GM12891 (cell line): Measurements from ENCODE around the gene EXTL1.

Experiments
- PAX5 ChIP-seq: IDR thresholded peaks from 2 replicates; pipeline ENCODE4 v1.6.1; 2011; ENCODE audit warnings: low read length, moderate library complexity, mild to moderate bottlenecking; ENCODE audit not compliant: insufficient read depth, severe bottlenecking
- POLR2A ChIP-seq: IDR thresholded peaks from 2 replicates; pipeline ENCODE4 v1.6.1; 2011; ENCODE audit warnings: low read depth, low read length, control low read depth
- POLR2AphosphoS5 ChIP-seq: IDR thresholded peaks from 2 replicates; pipeline ENCODE4 v1.6.1; 2011; ENCODE audit warnings: low read depth, low read length, control low read depth
- POU2F2 ChIP-seq: IDR thresholded peaks from 2 replicates; pipeline ENCODE4 v1.6.1; 2011; ENCODE audit warnings: low read depth, mild to moderate bottlenecking, control low read depth, low read length, moderate library complexity
- SPI1 ChIP-seq: IDR thresholded peaks from 2 replicates; pipeline ENCODE4 v1.6.1; 2011; ENCODE audit warnings: low read depth, low read length, control low read depth
- TAF1 ChIP-seq: IDR thresholded peaks from 2 replicates; pipeline ENCODE4 v1.6.1; 2011; ENCODE audit warnings: low read depth, low read length, control low read depth

DNA sequence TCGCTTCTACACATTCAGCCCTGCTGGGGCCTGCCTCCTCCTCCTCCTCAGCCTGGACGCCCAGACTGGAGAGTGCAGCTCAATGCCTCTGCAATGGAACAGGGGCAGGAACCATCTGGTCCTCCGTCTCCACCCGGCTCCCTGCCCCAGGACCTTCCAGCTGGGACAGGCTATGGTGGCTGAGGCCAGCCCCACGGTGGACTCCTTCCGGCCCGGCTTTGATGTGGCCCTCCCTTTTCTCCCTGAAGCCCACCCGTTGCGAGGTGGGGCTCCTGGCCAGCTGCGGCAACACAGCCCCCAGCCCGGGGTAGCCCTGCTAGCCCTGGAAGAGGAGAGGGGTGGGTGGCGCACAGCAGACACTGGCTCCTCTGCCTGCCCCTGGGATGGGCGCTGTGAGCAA is 1.4 kb downstream of the EXTL1 start:
- TF ChIP-seq POLR2A (no peak), POU2F2 (no peak), TAF1 (no peak), POLR2AphosphoS5 (no peak), PAX5 (no peak), SPI1 (no peak)
